ENCODE data around the gene SNX8.

The SNX8 gene

DNA sequence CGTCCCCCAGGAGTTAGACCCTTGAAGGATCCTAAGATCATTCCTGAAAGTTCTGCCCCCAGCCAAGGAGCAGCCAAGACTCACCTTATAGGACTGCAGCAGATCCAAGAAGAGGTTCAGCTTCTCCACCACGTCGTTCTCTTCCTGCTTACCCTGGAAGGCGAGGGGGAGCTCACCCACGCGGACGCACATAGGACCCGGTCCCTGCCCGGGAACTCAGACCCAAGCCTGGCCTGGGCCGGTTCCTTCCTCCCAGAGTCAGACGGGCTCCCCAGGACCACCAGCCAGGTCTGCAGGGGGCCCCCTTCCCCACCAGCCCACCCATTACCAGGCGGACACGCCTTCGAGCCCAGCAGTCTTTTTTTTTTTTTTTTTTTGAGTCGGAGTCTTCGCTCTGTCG lies 56.6 kb downstream of the SNX8 start:
- CTCF ChIA-PET: no interaction called here
- TF ChIP-seq, protein P1, sequence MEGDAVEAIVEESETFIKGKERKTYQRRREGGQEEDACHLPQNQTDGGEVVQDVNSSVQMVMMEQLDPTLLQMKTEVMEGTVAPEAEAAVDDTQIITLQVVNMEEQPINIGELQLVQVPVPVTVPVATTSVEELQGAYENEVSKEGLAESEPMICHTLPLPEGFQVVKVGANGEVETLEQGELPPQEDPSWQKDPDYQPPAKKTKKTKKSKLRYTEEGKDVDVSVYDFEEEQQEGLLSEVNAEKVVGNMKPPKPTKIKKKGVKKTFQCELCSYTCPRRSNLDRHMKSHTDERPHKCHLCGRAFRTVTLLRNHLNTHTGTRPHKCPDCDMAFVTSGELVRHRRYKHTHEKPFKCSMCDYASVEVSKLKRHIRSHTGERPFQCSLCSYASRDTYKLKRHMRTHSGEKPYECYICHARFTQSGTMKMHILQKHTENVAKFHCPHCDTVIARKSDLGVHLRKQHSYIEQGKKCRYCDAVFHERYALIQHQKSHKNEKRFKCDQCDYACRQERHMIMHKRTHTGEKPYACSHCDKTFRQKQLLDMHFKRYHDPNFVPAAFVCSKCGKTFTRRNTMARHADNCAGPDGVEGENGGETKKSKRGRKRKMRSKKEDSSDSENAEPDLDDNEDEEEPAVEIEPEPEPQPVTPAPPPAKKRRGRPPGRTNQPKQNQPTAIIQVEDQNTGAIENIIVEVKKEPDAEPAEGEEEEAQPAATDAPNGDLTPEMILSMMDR (IDR thresholded peaks at IDR 0.05; ENCODE audit: insufficient read depth, low read length, missing control alignments): no peak
- no peak overlapping the region for H3K4me3 ChIP-seq (ENCODE audit: low read depth, low read length)
- POLR2A ChIA-PET: no interaction called here
- DNase-seq (ENCODE audit: low read depth, low spot score): no peak

DNA sequence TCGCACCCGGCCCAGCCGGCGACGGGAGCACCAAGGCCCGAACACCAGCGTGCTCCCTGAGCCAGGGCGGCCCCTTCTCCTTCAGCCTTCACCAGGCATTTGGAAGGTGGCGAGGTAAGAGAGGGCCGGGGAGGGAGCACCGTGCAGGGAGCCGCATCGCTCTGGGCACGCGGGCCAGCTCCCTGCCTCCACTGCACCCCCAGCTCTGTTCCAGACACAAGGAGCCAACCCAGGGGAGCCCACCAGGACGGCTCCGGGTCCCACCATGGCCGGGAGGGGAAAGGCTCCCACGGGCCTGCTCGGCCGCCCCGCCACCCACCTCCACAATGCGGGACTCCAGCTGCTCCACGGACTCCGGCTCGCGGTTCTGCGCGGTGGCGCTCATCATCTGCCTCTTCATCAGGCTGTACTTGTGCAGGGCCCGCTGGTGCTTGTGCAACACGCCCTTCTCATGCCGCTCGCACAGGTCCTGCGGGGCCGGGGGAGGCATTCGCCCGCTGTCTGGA lies 57.1 kb downstream of the SNX8 start:
- POLR2A ChIA-PET: no interaction called here
- no peak overlapping the region for H3K4me3 ChIP-seq (ENCODE audit: low read depth, low read length)
- TF ChIP-seq, protein P1 (IDR thresholded peaks at IDR 0.05; ENCODE audit: insufficient read depth, low read length, missing control alignments): no peak
- CTCF ChIA-PET: interaction anchor here (1.6 kb wide), 1 partner anchor 9 kb away, joined by 3 read pairs; no protein-coding TSS in a partner anchor
- DNase-seq (ENCODE audit: low read depth, low spot score): no peak

DNA sequence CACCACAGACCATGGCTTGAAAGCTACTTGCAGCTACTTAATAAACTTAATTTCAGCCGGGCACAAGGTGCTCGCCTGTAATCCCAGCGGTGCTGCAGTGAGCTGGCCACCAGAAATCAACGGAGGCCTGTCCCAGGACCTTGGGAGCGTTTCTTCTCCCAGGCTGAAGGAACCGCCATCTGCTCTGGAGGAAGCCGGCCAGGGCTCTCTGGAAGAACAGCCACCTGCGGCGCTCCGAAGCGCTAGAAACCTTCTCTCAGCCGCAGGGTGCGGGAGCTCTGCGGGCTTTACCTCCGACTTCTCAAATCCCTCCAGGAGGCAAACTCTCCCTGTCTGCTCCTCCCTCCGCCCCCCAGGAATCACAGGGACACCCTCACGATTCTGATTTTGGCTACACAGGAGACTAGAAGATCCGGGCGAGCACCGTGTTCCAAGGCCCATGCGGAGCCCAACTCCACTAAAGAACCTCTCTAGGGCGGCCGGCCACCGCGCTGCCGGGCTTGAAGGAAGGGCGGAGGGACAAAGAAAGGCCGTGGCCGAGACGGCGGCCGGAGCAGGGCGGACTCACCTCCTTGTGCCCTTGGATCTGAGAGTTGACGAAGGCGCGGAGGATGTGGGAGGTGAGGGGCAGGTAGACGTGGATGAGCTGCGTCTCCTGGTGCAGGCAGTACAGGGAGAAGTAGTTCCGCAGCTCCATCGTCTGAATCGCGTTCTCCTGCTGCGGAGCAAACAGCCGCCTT lies 57.8 kb downstream of the SNX8 start:
- H3K4me3 ChIP-seq (ENCODE audit: low read depth, low read length): no peak overlapping the region
- ChIA-PET CTCF (interaction anchor here (1.6 kb wide), 1 partner anchor 9 kb away, joined by 3 read pairs; no protein-coding TSS in a partner anchor), POLR2A (no interaction called here)
- TF ChIP-seq, protein P1 (IDR thresholded peaks at IDR 0.05; ENCODE audit: insufficient read depth, low read length, missing control alignments): no peak
- DNase-seq (ENCODE audit: low read depth, low spot score): no peak

DNA sequence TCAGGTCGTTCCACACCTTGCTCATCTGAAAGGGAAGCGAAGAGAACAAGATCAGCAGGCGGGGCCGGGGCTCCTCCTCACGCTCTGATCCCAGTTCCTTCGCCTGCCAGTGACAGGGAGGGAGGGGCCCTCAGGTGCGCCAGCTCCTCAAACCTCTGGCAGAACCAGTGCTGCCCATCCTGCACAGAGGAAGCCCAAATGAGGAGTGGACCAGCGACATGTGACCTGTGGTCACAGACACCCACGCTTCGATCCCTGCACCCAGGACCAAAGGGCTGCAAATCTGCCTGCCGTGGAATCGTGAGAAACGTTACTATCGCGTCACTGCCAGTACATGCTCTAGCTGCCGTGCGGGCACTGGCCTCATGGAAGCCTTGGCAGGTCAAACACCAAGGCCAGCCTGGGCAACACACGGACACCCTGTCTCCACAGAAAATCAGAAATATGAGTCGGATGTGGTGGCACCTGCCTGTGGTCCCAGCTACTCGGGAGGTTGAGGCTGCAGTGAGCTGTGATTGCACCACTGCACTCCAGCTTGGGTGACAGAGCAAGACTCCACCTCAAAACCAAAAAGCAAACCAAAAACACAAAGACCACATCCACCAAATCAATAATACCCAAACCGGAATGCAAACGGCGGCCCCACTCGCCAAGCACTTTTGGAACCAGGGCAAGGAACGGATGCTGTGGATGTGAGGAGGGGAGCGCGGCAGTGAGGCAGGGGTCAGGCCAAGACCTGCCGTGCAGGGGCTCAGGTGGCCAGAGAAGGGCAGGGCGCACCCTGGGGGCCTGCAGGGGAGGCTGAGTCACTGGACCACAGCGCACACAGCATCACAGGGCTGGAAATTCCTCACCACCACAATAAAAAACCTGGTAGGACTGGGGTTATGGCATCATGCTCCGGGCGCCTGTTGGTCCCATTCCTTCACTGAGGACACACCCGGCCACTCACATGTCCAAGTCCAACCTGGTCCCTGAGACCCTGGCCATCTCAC lies 58.8 kb downstream of the SNX8 start:
- DNase-seq (ENCODE audit: low read depth, low spot score): no peak
- ChIA-PET CTCF (interaction anchor here (1.6 kb wide), 1 partner anchor 10 kb away, joined by 3 read pairs; no protein-coding TSS in a partner anchor), POLR2A (no interaction called here)
- TF ChIP-seq, protein P1 (IDR thresholded peaks at IDR 0.05; ENCODE audit: insufficient read depth, low read length, missing control alignments): no peak
- no peak overlapping the region for H3K4me3 ChIP-seq (ENCODE audit: low read depth, low read length)

DNA sequence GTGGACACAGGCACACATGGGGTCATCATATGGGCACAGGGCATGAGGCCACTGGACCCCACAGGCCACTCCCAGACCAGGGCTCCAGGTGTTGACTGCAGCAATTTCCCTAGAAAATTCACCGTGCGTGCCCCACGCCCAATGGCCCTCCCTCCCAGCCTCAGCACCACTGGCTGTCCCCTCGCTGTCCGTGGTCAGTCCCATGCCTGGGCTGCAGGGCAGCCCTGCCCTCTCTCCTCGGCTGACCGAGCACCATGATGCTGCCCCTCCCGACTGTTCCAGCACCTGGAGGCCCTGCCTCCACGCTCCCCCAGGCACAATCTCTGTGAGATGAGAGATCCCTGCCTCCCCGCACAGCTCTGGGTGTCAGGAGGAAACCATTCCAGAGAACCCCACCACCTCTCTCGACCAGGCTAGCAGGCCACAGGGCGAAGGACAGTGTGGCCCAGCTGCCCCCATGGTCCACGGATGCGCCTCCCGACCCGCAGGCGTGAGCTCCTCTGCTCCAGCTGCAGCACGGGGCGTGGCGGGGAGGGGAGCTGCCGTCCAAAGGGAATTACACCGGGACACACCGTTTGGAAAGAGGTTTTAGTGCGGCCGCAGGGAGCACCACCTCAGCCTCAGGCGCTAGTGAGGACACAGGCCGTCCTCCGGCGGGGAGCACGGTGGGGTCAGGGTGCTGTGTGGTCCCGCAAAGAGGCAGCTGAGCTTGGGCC lies 59.7 kb downstream of the SNX8 start:
- CTCF ChIA-PET: no interaction called here
- TF ChIP-seq, protein P1 (IDR thresholded peaks at IDR 0.05; ENCODE audit: insufficient read depth, low read length, missing control alignments): no peak
- no peak overlapping the region for H3K4me3 ChIP-seq (ENCODE audit: low read depth, low read length)
- POLR2A ChIA-PET: no interaction called here
- no peak for DNase-seq (ENCODE audit: low read depth, low spot score)
